GM20431 (cell line): Measurements from ENCODE around the gene PRKACA.
"Not testable (repeated sequence)": the region's sequence is repeated elsewhere in the genome, so short reads cannot be mapped to it uniquely, and the experiment has no call there.

Experiments used
- in situ Hi-C: fragments of 300-500 bp; cut with MseI, MboI; formaldehyde crosslinking; loops from one replicate; pipeline ENCODE4 v1.15.0; 2020; ENCODE audit warnings: low sequenced_read_pairs; ENCODE audit not compliant: unreplicated experiment

The PRKACA gene

GRCh38 chr19:14148751-14149410 is 31.3 kb upstream of the PRKACA start:
- in situ Hi-C loops = no loop called here

- in situ Hi-C loops = no loop called here
Observed at GRCh38 chr19:14147797-14148605, 30.4 kb upstream of the PRKACA start.

GRCh38 chr19:14146789-14147216 is 29.2 kb upstream of the PRKACA start:
- in situ Hi-C loops = no loop called here

GRCh38 chr19:14146169-14146568 is 28.6 kb upstream of the PRKACA start:
- in situ Hi-C loops = not testable (repeated sequence)

GRCh38 chr19:14145381-14145780 is 27.8 kb upstream of the PRKACA start:
- in situ Hi-C loops = no loop called here

GRCh38 chr19:14142262-14143190 is 25.0 kb upstream of the PRKACA start:
- in situ Hi-C loops = no loop called here

GRCh38 chr19:14141041-14141440 is 23.5 kb upstream of the PRKACA start:
- in situ Hi-C loops = no loop called here

GRCh38 chr19:14139944-14140343 is 22.4 kb upstream of the PRKACA start:
- in situ Hi-C loops = no loop called here

- in situ Hi-C loops = no loop called here
Observed at GRCh38 chr19:14138576-14139265, 21.2 kb upstream of the PRKACA start.

- in situ Hi-C loops = no loop called here
Observed at GRCh38 chr19:14136509-14137281, 19.1 kb upstream of the PRKACA start, which contains the start of gene ASF1B. ASF1B (minus strand) TSS chr19:14136589; CDS start chr19:14136456, 133 bp downstream.

- in situ Hi-C loops = no loop called here
Observed at GRCh38 chr19:14135985-14136508, 18.5 kb upstream of the PRKACA start.

GRCh38 chr19:14135355-14135754 is 17.8 kb upstream of the PRKACA start:
- in situ Hi-C loops = no loop called here

GRCh38 chr19:14127929-14128509 is 10.5 kb upstream of the PRKACA start:
- in situ Hi-C loops = no loop called here

- in situ Hi-C loops = no loop called here
Observed at GRCh38 chr19:14127176-14127575, 9.6 kb upstream of the PRKACA start.

GRCh38 chr19:14122924-14123323 is 5.4 kb upstream of the PRKACA start:
- in situ Hi-C loops = no loop called here

GRCh38 chr19:14120497-14120780 is 2.9 kb upstream of the PRKACA start:
- in situ Hi-C loops = no loop called here

GRCh38 chr19:14119644-14120496 is 2.3 kb upstream of the PRKACA start:
- in situ Hi-C loops = no loop called here

- in situ Hi-C loops = no loop called here
Observed at GRCh38 chr19:14119146-14119545, 1.6 kb upstream of the PRKACA start.
